ENCODE results near the gene ARRB2.

DNA sequence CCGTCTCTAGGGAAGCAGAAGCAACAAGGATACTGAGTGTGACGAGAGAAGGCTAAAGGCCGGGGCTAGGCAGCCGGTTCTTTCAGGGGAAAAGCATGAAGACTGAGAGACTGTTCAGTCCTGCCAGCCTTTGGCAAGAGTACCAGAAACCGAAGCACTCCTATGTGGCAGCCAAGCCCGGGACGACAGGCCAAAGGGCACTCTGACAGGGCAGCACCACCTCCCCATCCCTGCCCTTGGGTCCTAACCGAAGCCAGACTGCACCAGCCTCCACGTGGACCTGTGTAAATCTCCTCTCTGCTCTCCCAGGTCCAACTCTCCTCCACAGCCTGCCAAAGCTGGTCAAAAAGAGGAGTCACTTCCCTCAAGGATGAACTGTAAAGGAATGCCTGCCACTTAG, 45.4 kb upstream of the ARRB2 start:
- TF ChIP-seq GATA3 (IDR thresholded peaks at IDR 0.05; ENCODE audit: low read depth, low read length) (no peak), GATA2 (IDR thresholded peaks at IDR 0.05; ENCODE audit: low read depth, low read length) (no peak)

All from SH-SY5Y (cell line).